Ovary (tissue), 9 donors: ENCODE data around the gene PPP1R9A. TPM values are rescaled to one million over a fixed set of nuclear protein-coding genes. Genes with fewer than 3 reads are reported as not detected.

ENCODE experiments used
- DNase-seq, 5 donors: peaks; one replicate each; pipeline ENCODE4 v3.0.0-alpha.2; 2019 to 2020
- H3K27ac ChIP-seq, 2 donors: fragments of 200-600 bp; one replicate each; pipeline versions ENCODE4 v1.5.1 to v1.8.0; 2019 to 2022
- H3K27me3 ChIP-seq: fragments of 200-600 bp; one replicate; pipeline ENCODE4 v1.8.0; 2022
- H3K36me3 ChIP-seq: fragments of 200-600 bp; sonication (generic); one replicate; pipeline ENCODE4 v1.5.1; 2019
- H3K4me1 ChIP-seq: one replicate; pipeline ENCODE4 v1.8.1; 2013; ENCODE audit warnings: mild to moderate bottlenecking, moderate library complexity; ENCODE audit not compliant: insufficient read depth
- H3K4me3 ChIP-seq: fragments of 200-600 bp; sonication (generic); one replicate; pipeline ENCODE4 v1.5.1; 2017
- H3K9me3 ChIP-seq, 2 donors: fragments of 200-600 bp in 1 of 2; sonication (generic) in 1 of 2; one replicate each; pipeline versions ENCODE4 v1.5.1 to v1.8.1; 2013 to 2019; ENCODE audit warnings: mild to moderate bottlenecking in 1 of 2, moderate library complexity in 1 of 2
- CTCF ChIP-seq, 3 donors: fragments of 450-650 bp in 2 of 3; fragments of 200-600 bp in 1 of 3; IDR thresholded peaks; one replicate each; pipeline versions ENCODE4 v1.5.1 to v1.8.0; 2016 to 2022; ENCODE audit warnings: antibody characterized with exemption in 3 of 3, mild to moderate bottlenecking in 1 of 3
- EP300 ChIP-seq: sonication (generic); formaldehyde crosslinking; IDR thresholded peaks from one replicate; pipeline ENCODE4 v1.6.1; 2017; ENCODE audit warnings: antibody characterized with exemption
- POLR2A ChIP-seq: fragments of 450-650 bp; IDR thresholded peaks from one replicate; pipeline ENCODE4 v1.6.1; 2017; ENCODE audit warnings: antibody characterized with exemption, mild to moderate bottlenecking, moderate library complexity
- WGBS, 3 donors: extraction: QIAGEN DNeasy Blood & Tissue Kit in 1 of 3; methylation state at CpG; one replicate each; pipeline versions ENCODE4 v1.1.5 to v1.1.7; 2013 to 2017; 5-methylcytosine and 5-hydroxymethylcytosine counted together
- intact Hi-C, 4 donors: fragments of 100-400 bp; cut with DNase I; formaldehyde crosslinking; loops; one replicate each; pipeline versions ENCODE4 v1.11.0 to v1.15.1; 2022 to 2023
- polyA plus RNA-seq, 2 donors: library from polyadenylated mRNA; stranded (reverse); fragments of 200-250 nt in 1 of 2; fragments of 350-450 nt in 1 of 2; fragmentation: Illumina TruSeq in 1 of 2; extraction: RNeasy Lipid Tissue Mini Kit (QIAGEN cat#74804) in 1 of 2; gene quantifications; one replicate each; pipeline ENCODE4 v1.2.3, GENCODE V29; 2013 to 2014
- total RNA-seq, 7 donors: library from RNA; depleted of rRNA in 2 of 7; stranded (reverse); fragments of >200 nt in 2 of 7; fragmentation: NEBNext Ultra II Directional in 3 of 7; extraction: Animal tissue kit (Norgen Biotek cat#: 25700) in 3 of 7; gene quantifications; one replicate each; pipeline versions ENCODE4 v1.1.0 to v1.2.4, GENCODE V29; 2016 to 2023
- donor health status: DM: no; HTN: no; CAD: no; lungs with moderate emphysema.
- donor health status: DM: no; HTN: no; CAD: no.
- donor health status: Bipolar disorder and iron deficiency.
- donor health status: DM: yes; HTN: yes; CAD: no.
- donor health status: DM: no; HTN: no; CAD: no.
- donor health status: DM: yes; HTN: yes; CAD: no.

Gene PPP1R9A
- total and polyA plus RNA-seq, 9 donors, result 2.4 to 32.2 (median 11.2) TPM

GRCh38 chr7:95018021-95018420 lies 110.6 kb downstream of the PPP1R9A start:
- intact Hi-C loops, result no loop called here
- WGBS, 3 donors, result 85 to 93% (median 93%) methylated on average over 1 of the region's 1 CpG
- no peak for DNase-seq
- Histone ChIP-seq H3K4me1 (no peaks in the 10 kb centered on the region), H3K36me3 (no peaks in the 10 kb centered on the region), H3K4me3 (no peak overlapping the region), H3K9me3 (no peaks in the 10 kb centered on the region), H3K27me3 (no peaks in the 10 kb centered on the region), H3K27ac (no peak overlapping the region)
- TF ChIP-seq POLR2A (no peak), EP300 (no peak), CTCF (IDR thresholded peaks at IDR 0.05) (no peak)

GRCh38 chr7:95026018-95026417 lies 118.6 kb downstream of the PPP1R9A start:
- H3K27ac ChIP-seq, result no peak overlapping the region
- no peaks in the 10 kb centered on the region for H3K9me3 ChIP-seq
- H3K4me3 ChIP-seq, result no peak overlapping the region
- intact Hi-C loops, result no loop called here
- no peaks in the 10 kb centered on the region for H3K27me3 ChIP-seq
- TF ChIP-seq EP300, result no peak
- no peak for TF ChIP-seq POLR2A
- TF ChIP-seq CTCF (IDR thresholded peaks at IDR 0.05), result no peak
- H3K36me3 ChIP-seq, result no peaks in the 10 kb centered on the region
- DNase-seq, result no peak
- no peaks in the 10 kb centered on the region for H3K4me1 ChIP-seq

DNA sequence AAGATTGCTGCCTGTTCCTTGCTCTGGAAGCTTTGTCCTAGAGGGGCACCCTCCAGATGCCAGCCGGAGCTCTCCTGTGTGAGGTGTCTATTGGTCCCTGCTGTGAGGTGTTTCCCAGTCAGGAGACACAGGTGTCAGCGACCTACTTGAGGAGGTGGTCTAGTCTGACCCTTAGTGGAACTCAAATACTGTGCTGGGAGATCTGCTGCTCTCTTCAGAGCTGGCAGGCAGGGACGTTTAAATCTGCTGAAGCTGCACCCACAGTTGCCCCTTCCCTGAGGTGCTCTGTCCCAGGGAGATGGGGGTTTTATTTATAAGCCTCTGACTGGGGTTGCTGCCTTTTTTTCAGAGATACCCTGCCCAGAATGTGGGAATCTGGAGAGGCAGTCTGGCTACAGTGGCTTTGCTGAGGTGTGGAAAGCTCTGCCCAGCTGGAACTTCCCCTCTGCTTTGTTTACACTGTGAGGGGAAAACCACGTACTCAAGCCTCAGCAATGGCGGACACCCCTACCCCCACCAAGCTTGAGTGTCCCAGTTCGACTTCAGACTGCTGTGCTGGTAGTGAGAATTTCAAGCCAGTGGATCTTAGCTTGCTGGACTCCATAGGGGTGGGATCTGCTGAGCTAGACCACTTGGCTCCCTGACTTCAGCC lies 119.2 kb downstream of the PPP1R9A start:
- no peaks in the 10 kb centered on the region for H3K4me1 ChIP-seq
- WGBS, 3 donors, result 71 to 81% (median 80%) methylated on average over 6 of the region's 6 CpGs
- TF ChIP-seq EP300 (no peak), POLR2A (no peak), CTCF (IDR thresholded peaks at IDR 0.05) (no peak)
- H3K36me3 ChIP-seq, result no peaks in the 10 kb centered on the region
- no peaks in the 10 kb centered on the region for H3K27me3 ChIP-seq
- intact Hi-C loops, result no loop called here
- no peak overlapping the region for H3K27ac ChIP-seq
- DNase-seq, result no peak
- H3K4me3 ChIP-seq, result no peak overlapping the region
- no peaks in the 10 kb centered on the region for H3K9me3 ChIP-seq

DNA sequence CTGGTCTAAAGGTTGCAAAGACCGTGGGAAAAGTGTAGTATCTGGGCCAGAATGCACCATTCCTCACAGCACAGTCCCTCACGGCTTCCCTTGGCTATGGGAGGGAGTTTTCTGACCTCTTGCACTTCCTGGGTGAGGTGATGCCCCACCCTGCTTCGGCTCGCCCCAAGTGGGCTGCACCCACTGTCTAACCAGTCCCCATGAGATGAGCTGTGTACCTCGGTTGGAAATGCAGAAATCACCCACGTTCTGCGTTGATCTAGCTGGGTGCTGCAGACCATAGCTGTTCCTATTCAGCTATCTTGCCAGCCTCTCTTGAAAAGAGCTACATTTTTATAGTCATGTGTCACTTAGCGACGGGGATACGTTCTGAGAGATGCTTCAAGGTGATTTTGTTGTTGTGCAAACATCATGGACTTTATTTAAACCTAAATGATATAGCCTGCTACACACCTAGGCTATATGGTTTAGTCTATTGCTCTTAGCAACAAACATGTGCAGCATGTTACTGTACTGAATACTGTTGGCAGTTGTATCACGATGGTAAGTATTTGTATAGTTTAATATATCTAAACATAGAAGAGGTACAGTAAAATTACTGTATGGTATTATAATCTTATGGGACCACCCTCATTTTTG lies 120.0 kb downstream of the PPP1R9A start:
- no peak for DNase-seq
- 89 to 91% (median 91%) methylated on average over 11 of the region's 11 CpGs for WGBS, 3 donors
- intact Hi-C loops, result no loop called here
- H3K27ac ChIP-seq, result no peak overlapping the region
- H3K4me3 ChIP-seq, result no peak overlapping the region
- no peaks in the 10 kb centered on the region for H3K9me3 ChIP-seq
- H3K36me3 ChIP-seq, result no peaks in the 10 kb centered on the region
- no peaks in the 10 kb centered on the region for H3K4me1 ChIP-seq
- TF ChIP-seq POLR2A, result no peak
- TF ChIP-seq EP300, result no peak
- TF ChIP-seq CTCF (IDR thresholded peaks at IDR 0.05), result no peak
- H3K27me3 ChIP-seq, result no peaks in the 10 kb centered on the region
